Lower leg skin (tissue), 3 donors: ENCODE results near the gene PANX1.

Experiments
- CTCF ChIP-seq, 3 donors: fragments of 450-650 bp; IDR thresholded peaks; one replicate each; pipeline ENCODE4 v1.5.1; 2016; ENCODE audit warnings: antibody characterized with exemption in 3 of 3, mild to moderate bottlenecking in 3 of 3, moderate library complexity in 2 of 3
- POLR2A ChIP-seq, 2 donors: fragments of 450-650 bp; IDR thresholded peaks; one replicate each; pipeline ENCODE4 v1.6.1; 2016 to 2017; ENCODE audit warnings: antibody characterized with exemption in 2 of 2, mild to moderate bottlenecking in 1 of 2, moderate library complexity in 1 of 2

- TF ChIP-seq CTCF (IDR thresholded peaks at IDR 0.05) = no peak
- TF ChIP-seq POLR2A (IDR thresholded peaks at IDR 0.05) = no peak
Measured at GRCh38 chr11:94211261-94211830, 82.7 kb downstream of the PANX1 start.
